Lower leg skin (tissue), 4 donors: ENCODE data around the gene ALOX5AP. TPM values are rescaled to one million over a fixed set of nuclear protein-coding genes. Genes with fewer than 3 reads are reported as not detected.

Experiments
- DNase-seq, 2 donors: peaks; one replicate each; pipeline ENCODE4 v3.0.0-alpha.2; 2019; ENCODE audit warnings: low spot score in 2 of 2
- H3K4me3 ChIP-seq: fragments of 200-600 bp; sonication (generic); 2 replicates; pipeline ENCODE4 v1.5.1; 2017; ENCODE audit warnings: mild to moderate bottlenecking, low read depth; ENCODE audit not compliant: poor library complexity, severe bottlenecking
- POLR2A ChIP-seq, 2 donors: fragments of 450-650 bp; IDR thresholded peaks; one replicate each; pipeline ENCODE4 v1.6.1; 2016 to 2017; ENCODE audit warnings: antibody characterized with exemption in 2 of 2, mild to moderate bottlenecking in 1 of 2, moderate library complexity in 1 of 2
- WGBS, 2 donors: methylation state at CpG; one replicate each; pipeline ENCODE4 v1.1.5; 2018; 5-methylcytosine and 5-hydroxymethylcytosine counted together
- intact Hi-C: fragments of 100-400 bp; cut with DNase I; formaldehyde crosslinking; loops from one replicate; pipeline ENCODE4 v1.15.0; 2023; ENCODE audit warnings: low total_unique reads
- total RNA-seq, 4 donors: library from RNA; depleted of rRNA; stranded (reverse); fragments of >200 nt; gene quantifications; one replicate each; pipeline ENCODE4 v1.1.0, GENCODE V29; 2016
- TF ChIP-seq, protein P1 (sequence below), 3 donors: fragments of 450-650 bp; IDR thresholded peaks; one replicate each; pipeline ENCODE4 v1.5.1; 2016; ENCODE audit warnings: antibody characterized with exemption in 3 of 3, mild to moderate bottlenecking in 3 of 3, moderate library complexity in 2 of 3

ALOX5AP gene
- total RNA-seq, 4 donors from 2014 or later, result 4.2 to 10.9 (median 6.2) TPM

DNA sequence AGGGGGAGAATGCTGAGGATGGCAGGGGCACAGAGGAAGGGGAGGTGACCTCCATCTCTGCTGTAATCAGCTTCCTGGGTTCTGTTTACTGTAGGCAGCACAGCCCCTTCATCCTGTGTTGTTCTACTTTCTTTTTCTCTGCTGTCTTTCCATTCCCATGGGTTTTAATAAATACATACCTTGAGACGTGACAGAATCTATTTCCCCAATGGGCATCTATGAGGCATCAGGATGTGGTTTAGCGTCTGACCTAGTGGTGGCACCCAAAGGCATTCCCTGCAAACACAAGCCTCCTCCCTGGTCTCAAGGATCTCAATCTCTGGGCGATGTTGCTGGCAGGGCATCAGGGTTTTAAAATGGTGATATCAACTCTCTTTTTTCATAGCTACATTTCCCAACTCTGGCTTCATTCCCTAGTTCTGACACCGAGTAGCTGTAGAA, 60.8 kb downstream of the ALOX5AP start:
- intact Hi-C loops, result loop anchor here (10.0 kb wide), 1 partner anchor 651 kb away; no protein-coding TSS in a partner anchor
- 11 to 22% methylated on average over 4 of the region's 4 CpGs for WGBS, 2 donors
- DNase-seq, result peak in 1 of 2 donors; percentile 76

DNA sequence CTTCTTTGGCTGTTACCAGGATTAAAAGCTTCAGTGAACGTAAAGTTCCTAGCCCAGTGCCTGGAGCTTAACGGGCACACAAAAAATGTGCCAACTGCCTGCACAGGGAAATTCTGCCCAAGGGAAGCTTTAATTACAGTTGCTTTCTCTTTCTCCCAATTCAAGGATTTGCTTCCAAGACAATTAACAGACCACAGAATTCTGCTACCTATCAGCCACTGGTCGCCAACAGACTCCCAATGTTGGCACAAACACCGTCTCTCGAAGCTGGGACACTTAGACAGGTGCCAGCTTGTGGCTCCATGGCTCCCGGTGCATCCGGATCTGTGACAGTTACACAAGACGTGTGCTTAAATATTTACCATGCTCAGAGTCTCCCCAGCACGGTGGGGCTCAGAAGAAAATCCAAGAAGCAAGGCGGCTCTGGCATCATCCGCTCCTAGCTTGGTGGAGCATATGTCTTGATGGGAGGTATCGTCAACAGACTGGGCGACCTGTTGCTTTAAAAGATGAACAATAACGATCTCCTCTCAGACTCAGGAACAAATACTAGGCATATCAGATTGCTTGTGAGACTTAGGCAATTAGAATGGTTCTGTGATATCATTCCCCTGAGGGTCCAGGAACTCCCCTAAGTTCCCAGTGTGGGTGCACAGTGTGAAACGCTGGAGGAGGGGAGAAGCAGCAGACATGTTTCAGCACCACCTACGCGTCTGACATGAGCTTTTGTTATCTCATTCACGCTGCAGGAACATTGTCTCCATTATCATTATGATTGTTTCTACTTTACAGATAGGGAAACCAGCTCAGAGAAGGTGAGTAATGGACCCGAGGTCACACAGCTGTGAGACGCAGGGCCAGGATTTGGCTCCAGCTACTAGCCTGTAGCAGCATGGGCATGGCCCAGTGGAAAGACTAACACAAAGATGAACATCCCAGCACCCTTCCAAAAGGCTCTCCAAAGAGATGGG, 61.6 kb downstream of the ALOX5AP start:
- H3K4me3 ChIP-seq, result no peak overlapping the region
- DNase-seq, result peak in 1 of 2 donors; percentile 85
- no peak for TF ChIP-seq POLR2A (IDR thresholded peaks at IDR 0.05)
- TF ChIP-seq, protein P1, sequence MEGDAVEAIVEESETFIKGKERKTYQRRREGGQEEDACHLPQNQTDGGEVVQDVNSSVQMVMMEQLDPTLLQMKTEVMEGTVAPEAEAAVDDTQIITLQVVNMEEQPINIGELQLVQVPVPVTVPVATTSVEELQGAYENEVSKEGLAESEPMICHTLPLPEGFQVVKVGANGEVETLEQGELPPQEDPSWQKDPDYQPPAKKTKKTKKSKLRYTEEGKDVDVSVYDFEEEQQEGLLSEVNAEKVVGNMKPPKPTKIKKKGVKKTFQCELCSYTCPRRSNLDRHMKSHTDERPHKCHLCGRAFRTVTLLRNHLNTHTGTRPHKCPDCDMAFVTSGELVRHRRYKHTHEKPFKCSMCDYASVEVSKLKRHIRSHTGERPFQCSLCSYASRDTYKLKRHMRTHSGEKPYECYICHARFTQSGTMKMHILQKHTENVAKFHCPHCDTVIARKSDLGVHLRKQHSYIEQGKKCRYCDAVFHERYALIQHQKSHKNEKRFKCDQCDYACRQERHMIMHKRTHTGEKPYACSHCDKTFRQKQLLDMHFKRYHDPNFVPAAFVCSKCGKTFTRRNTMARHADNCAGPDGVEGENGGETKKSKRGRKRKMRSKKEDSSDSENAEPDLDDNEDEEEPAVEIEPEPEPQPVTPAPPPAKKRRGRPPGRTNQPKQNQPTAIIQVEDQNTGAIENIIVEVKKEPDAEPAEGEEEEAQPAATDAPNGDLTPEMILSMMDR (IDR thresholded peaks at IDR 0.05), result no peak
- 60 to 64% methylated on average over 20 of the region's 20 CpGs for WGBS, 2 donors
- intact Hi-C loops, result loop anchor here (10.0 kb wide), 1 partner anchor 652 kb away; no protein-coding TSS in a partner anchor

More for the DNA sequence above, 60.8 kb downstream of the ALOX5AP start:
- H3K4me3 ChIP-seq, result no peak overlapping the region
- TF ChIP-seq, protein P1 (IDR thresholded peaks at IDR 0.05), result no peak
- no peak for TF ChIP-seq POLR2A (IDR thresholded peaks at IDR 0.05)

DNA sequence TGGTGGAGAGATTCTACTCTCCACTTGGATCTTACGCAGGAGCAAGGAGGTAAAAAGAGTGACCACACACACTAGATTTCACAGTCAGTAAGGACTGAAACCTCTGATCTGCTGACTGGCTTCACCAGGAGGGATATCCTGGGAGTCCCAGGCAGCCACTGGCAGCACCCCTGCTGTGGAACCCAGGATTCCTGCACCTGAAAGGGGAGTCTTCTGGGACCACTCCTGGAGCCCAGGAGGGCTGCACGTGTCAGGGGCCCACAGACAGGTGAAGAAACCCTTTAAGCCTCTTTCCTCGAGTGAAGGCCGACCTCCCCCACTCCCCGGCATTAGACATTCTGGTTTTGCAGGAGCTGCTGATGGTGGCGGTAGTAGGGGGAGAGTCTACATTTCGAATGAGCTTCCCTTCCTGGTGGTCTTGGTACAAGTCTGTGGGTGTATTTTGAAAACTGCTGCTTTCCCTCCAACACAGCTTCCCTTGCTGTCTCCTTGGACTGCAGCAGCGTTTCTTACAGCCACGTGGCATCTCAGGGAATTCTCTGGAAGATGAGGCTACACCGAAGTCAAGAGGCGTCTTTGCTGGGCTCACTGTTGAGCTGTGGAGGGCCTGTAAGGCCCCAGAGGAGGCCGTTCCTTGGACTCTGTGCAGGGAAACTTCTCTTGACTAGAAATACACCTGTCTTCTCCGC, 62.6 kb downstream of the ALOX5AP start:
- 90 to 93% methylated on average over 13 of the region's 13 CpGs for WGBS, 2 donors
- no peak overlapping the region for H3K4me3 ChIP-seq
- DNase-seq, result peak in 1 of 2 donors; percentile 76
- TF ChIP-seq, protein P1 (IDR thresholded peaks at IDR 0.05), result no peak
- TF ChIP-seq POLR2A (IDR thresholded peaks at IDR 0.05), result no peak
- intact Hi-C loops, result loop anchor here (10.0 kb wide), 1 partner anchor 653 kb away; no protein-coding TSS in a partner anchor

DNA sequence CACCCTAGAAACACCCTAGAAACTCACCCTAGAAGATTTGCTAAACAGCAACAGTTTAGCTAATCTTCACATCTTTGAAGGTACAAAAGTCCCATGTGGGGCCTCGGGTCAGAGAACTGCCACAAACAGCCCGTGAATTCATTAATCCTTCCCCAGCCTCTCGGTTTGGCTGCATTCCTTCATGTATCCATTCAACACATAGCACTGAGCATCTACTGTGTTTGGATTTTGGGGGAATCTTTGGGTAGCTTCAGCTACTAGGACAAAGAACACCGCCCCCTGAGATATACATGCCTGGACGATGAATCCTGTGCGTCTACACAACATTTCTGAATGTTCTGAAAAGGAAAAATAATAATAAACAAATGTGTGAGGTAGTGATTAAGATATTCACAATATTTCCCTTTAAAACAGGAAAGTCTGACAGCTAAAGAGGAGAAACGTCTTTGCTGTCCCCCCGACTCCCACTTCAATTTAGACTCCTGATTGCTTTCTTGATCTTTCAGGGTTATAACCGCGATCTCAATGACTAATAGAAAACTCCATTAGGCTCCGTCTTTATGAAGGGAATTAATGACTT, 63.5 kb downstream of the ALOX5AP start:
- DNase-seq, result no peak
- intact Hi-C loops, result loop anchor here (10.0 kb wide), 1 partner anchor 654 kb away; no protein-coding TSS in a partner anchor
- WGBS, 2 donors, result 81 to 82% methylated on average over 11 of the region's 11 CpGs
- no peak for TF ChIP-seq POLR2A (IDR thresholded peaks at IDR 0.05)
- TF ChIP-seq, protein P1 (IDR thresholded peaks at IDR 0.05), result no peak
- H3K4me3 ChIP-seq, result no peak overlapping the region

DNA sequence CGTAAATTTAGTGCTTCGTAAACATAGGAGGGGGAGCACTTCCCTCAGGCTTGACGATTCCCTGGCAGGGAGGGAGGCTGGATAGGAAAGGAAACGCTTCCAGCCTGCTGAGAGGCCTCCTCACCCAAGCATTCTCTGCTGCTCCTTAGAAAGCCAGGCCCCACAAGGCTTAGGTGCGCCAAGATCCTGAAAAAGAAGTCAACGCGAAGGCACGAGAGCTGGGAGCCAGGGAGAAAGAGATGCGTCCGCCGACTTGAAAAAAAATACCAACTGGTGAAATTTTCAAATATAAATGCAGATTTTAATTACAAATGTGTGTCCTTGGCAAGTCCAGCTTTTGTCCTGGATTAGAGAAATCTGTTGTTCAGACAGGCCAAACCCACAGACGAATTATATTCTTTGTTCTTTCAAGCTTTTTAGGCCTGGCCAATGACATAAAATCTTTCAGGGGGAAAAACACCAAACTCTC, 64.0 kb downstream of the ALOX5AP start:
- TF ChIP-seq, protein P1 (IDR thresholded peaks at IDR 0.05), result no peak
- TF ChIP-seq POLR2A (IDR thresholded peaks at IDR 0.05), result no peak
- intact Hi-C loops, result loop anchor here (10.0 kb wide), 1 partner anchor 655 kb away; no protein-coding TSS in a partner anchor
- 66 to 71% methylated on average over 12 of the region's 12 CpGs for WGBS, 2 donors
- DNase-seq, result peak in 1 of 2 donors; percentile 62
- H3K4me3 ChIP-seq, result no peak overlapping the region
